Activated CD4-positive, alpha-beta T cell treated with anti-CD3 and anti-CD28 coated beads, Interleukin-2, amount 10 ng/mL, durations not matched to agents 24 days and 14 days (primary cell): ENCODE data around the gene COPRS. TPM values are rescaled to one million over a fixed set of nuclear protein-coding genes. Genes with fewer than 3 reads are reported as not detected.
A peak's percentile ranks its signal among the peaks of the same experiment; 100 is the strongest.

ENCODE experiments used
- DNase-seq: peaks from one replicate; pipeline ENCODE4 v3.0.0; 2022
- H3K27ac Mint-ChIP-seq: one replicate; pipeline ENCODE4 v1.8.0; 2022; ENCODE audit warnings: mild to moderate bottlenecking, mixed read lengths
- H3K27me3 Mint-ChIP-seq: one replicate; pipeline ENCODE4 v1.8.0; 2022; ENCODE audit warnings: mixed read lengths
- H3K36me3 Mint-ChIP-seq: one replicate; pipeline ENCODE4 v1.8.0; 2022; ENCODE audit warnings: low read depth, mild to moderate bottlenecking, mixed read lengths
- H3K4me1 Mint-ChIP-seq: one replicate; pipeline ENCODE4 v1.8.0; 2021; ENCODE audit warnings: mixed read lengths
- H3K4me3 Mint-ChIP-seq: one replicate; pipeline ENCODE4 v1.8.0; 2022; ENCODE audit warnings: mild to moderate bottlenecking, moderate library complexity, mixed read lengths
- H3K9me3 Mint-ChIP-seq: one replicate; pipeline ENCODE4 v1.8.0; 2021; ENCODE audit warnings: mixed read lengths
- intact Hi-C: fragments of 100-400 bp; cut with micrococcal nuclease; formaldehyde crosslinking; loops from one replicate; pipeline ENCODE4 v1.15.1; 2023
- total RNA-seq: library from RNA; stranded (reverse); gene quantifications from 2 replicates; pipeline ENCODE4 v1.2.3, GENCODE V29; 2022

Gene COPRS
- total RNA-seq, 1 donor from 2014 or later, result 67.9 TPM

- Mint-ChIP-seq H3K4me1 (no peaks in the 10 kb centered on the region), H3K4me3 (no peak overlapping the region), H3K36me3 (peaks cover 67% of the 10 kb centered on the region), H3K9me3 (no peaks in the 10 kb centered on the region), H3K27ac (no peak overlapping the region), H3K27me3 (no peaks in the 10 kb centered on the region)
- DNase-seq, result no peak
- intact Hi-C loops, result no loop called here
Measured at GRCh38 chr17:31869797-31870568, 10.9 kb upstream of the COPRS start.

- peaks cover 65% of the 10 kb centered on the region for H3K36me3 Mint-ChIP-seq
- no peak overlapping the region for H3K4me3 Mint-ChIP-seq
- no peaks in the 10 kb centered on the region for H3K27me3 Mint-ChIP-seq
- H3K9me3 Mint-ChIP-seq, result no peaks in the 10 kb centered on the region
- H3K4me1 Mint-ChIP-seq, result no peaks in the 10 kb centered on the region
- DNase-seq, result no peak
- intact Hi-C loops, result no loop called here
- no peak overlapping the region for H3K27ac Mint-ChIP-seq
Measured at GRCh38 chr17:31869031-31869430, 10.0 kb upstream of the COPRS start.

- DNase-seq, result no peak
- intact Hi-C loops, result loop anchor here (1.0 kb wide), 1 partner anchor 42 kb away; the partner anchor contains the start of gene UTP6
- peaks cover 26% of the 10 kb centered on the region for H3K36me3 Mint-ChIP-seq
- peak overlapping the region; percentile 81 for H3K4me3 Mint-ChIP-seq
- H3K27ac Mint-ChIP-seq, result peak overlapping the region; percentile 71
- H3K9me3 Mint-ChIP-seq, result no peaks in the 10 kb centered on the region
- no peaks in the 10 kb centered on the region for H3K27me3 Mint-ChIP-seq
- H3K4me1 Mint-ChIP-seq, result peaks cover 19% of the 10 kb centered on the region
Measured at GRCh38 chr17:31859487-31860008, 504 bp upstream of the COPRS start.

DNA sequence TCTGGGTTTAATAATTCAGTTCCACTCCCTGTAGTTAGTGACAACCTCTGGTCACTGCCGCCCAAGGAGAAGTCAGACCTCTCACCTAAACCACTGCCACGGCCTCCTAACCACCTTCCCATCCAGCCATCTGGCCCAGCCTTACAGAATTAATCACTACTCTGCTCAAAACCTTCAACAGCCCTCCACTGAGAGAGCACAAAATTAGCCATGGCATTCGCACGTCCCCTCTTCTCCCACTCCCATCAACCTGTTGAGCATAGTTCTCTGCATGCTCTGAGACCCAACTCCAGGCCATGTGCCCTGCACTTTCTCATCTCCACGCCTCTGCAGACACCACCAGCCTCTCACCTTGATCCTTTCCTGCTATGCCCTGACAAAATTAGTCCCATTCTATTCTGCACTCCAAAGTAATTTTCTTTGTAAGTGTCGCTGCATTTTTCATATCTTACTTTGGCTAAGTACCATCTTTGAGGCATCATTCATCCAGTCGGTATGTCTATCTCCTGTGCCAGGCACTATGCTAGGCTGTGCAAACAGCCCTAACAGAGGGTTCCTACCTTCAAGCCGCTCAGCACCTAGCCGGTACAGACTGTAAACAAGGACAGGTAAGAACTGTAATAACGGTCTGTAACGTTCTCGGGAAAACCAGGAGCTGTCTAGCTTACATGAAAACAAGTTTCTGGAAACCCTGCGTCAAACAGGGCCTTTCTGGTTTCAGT lies 963 bp downstream of the COPRS start:
- Mint-ChIP-seq H3K4me3 (peak overlapping the region; percentile 87), H3K27ac (peak overlapping the region; percentile 90), H3K36me3 (peaks cover 22% of the 10 kb centered on the region), H3K4me1 (peaks cover 19% of the 10 kb centered on the region), H3K9me3 (no peaks in the 10 kb centered on the region), H3K27me3 (no peaks in the 10 kb centered on the region)
- intact Hi-C loops, result no loop called here
- no peak for DNase-seq

DNA sequence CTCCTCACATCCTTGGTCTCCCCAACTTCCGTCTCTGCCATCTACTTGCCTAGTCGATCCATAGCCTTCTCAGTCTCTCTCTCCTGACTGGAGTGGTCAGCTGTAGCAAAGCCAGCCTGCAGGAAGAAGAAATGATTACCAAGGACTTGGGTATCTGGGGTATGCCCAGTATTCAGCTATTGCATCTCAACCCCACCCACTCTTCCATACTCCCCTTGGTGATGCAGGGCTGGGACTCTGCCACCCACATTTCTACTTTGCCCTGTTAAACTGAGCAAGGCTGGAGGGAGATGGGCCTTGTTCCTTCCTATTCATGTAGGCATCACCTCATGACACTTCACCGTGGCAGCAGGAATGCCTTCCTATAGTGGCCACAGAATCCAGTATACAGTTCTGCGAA lies 2.3 kb downstream of the COPRS start:
- no peaks in the 10 kb centered on the region for H3K27me3 Mint-ChIP-seq
- no peak overlapping the region for H3K27ac Mint-ChIP-seq
- H3K4me1 Mint-ChIP-seq, result peaks cover 19% of the 10 kb centered on the region
- intact Hi-C loops, result no loop called here
- DNase-seq, result no peak
- H3K9me3 Mint-ChIP-seq, result no peaks in the 10 kb centered on the region
- no peak overlapping the region for H3K4me3 Mint-ChIP-seq
- peaks cover 24% of the 10 kb centered on the region for H3K36me3 Mint-ChIP-seq

DNA sequence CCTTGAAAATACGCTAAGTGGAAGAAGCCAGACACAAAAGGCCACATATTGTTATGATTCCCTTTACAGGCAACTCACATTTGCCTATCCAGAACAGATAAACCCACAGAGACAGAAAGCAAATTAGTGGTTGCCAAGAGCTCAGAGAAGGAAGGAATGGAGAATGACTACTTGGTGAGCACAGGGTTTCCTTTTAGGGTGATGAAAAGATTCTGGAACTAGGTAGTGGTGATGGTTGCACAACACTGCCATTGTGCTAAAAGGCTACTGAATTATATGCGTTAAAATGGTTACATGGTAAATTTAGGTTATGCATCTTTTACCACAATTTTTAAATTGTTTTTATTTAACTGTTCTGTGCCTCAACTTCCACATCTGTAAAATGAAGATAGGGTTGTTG lies 4.4 kb downstream of the COPRS start:
- no peaks in the 10 kb centered on the region for H3K27me3 Mint-ChIP-seq
- H3K4me3 Mint-ChIP-seq, result no peak overlapping the region
- intact Hi-C loops, result no loop called here
- peaks cover 22% of the 10 kb centered on the region for H3K36me3 Mint-ChIP-seq
- peaks cover 16% of the 10 kb centered on the region for H3K4me1 Mint-ChIP-seq
- no peak for DNase-seq
- no peak overlapping the region for H3K27ac Mint-ChIP-seq
- H3K9me3 Mint-ChIP-seq, result no peaks in the 10 kb centered on the region

- Mint-ChIP-seq H3K9me3 (no peaks in the 10 kb centered on the region), H3K4me3 (no peak overlapping the region), H3K4me1 (peaks cover 12% of the 10 kb centered on the region), H3K36me3 (peaks cover 22% of the 10 kb centered on the region), H3K27ac (no peak overlapping the region), H3K27me3 (no peaks in the 10 kb centered on the region)
- intact Hi-C loops, result no loop called here
- DNase-seq, result no peak
Measured at GRCh38 chr17:31853911-31854470, 5.1 kb downstream of the COPRS start.

DNA sequence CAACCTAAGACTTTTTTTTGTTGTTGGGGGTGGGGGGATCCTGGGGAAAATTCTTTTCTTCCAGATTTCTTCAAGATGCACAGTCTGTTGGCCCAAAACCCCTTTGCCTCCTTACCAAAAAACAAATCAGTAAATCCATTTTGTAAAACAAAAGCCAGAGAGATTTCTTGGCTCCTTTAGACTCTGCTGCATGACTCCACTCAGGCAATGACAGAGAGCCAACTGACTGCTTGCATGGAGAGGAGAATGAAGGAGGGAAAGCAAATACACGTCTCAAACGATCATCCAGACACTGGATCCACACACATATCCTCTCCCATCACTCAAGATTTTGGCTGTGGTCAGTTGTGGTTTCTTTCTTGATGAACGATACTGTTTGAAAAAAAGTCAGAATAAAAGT lies 13.8 kb downstream of the COPRS start:
- Mint-ChIP-seq H3K27ac (no peak overlapping the region), H3K4me3 (no peak overlapping the region), H3K27me3 (peaks cover 6% of the 10 kb centered on the region), H3K36me3 (no peaks in the 10 kb centered on the region), H3K4me1 (no peaks in the 10 kb centered on the region), H3K9me3 (no peaks in the 10 kb centered on the region)
- no peak for DNase-seq
- intact Hi-C loops, result no loop called here

- Mint-ChIP-seq H3K27me3 (peaks cover 13% of the 10 kb centered on the region), H3K36me3 (no peaks in the 10 kb centered on the region), H3K4me3 (no peak overlapping the region), H3K27ac (no peak overlapping the region), H3K4me1 (no peaks in the 10 kb centered on the region), H3K9me3 (no peaks in the 10 kb centered on the region)
- DNase-seq, result no peak
- intact Hi-C loops, result loop anchor here (2.0 kb wide), 2 partner anchors 284 to 406 kb away; no protein-coding TSS in a partner anchor
Measured at GRCh38 chr17:31843070-31843745, 15.8 kb downstream of the COPRS start.

- Mint-ChIP-seq H3K9me3 (no peaks in the 10 kb centered on the region), H3K27me3 (peaks cover 17% of the 10 kb centered on the region)
Measured at GRCh38 chr17:31842195-31843069, 16.6 kb downstream of the COPRS start.

GRCh38 chr17:31841850-31842194 lies 17.2 kb downstream of the COPRS start:
- no peak overlapping the region for H3K4me3 Mint-ChIP-seq
- H3K4me1 Mint-ChIP-seq, result no peaks in the 10 kb centered on the region
- intact Hi-C loops, result loop anchor here (2.0 kb wide), 2 partner anchors 283 to 405 kb away; no protein-coding TSS in a partner anchor
- no peaks in the 10 kb centered on the region for H3K36me3 Mint-ChIP-seq
- DNase-seq, result no peak
- H3K27ac Mint-ChIP-seq, result no peak overlapping the region
- no peaks in the 10 kb centered on the region for H3K9me3 Mint-ChIP-seq
- H3K27me3 Mint-ChIP-seq, result peaks cover 17% of the 10 kb centered on the region

More at GRCh38 chr17:31842195-31843069, 16.6 kb downstream of the COPRS start:
- H3K27ac Mint-ChIP-seq, result no peak overlapping the region
- intact Hi-C loops, result loop anchor here (2.0 kb wide), 2 partner anchors 284 to 406 kb away; no protein-coding TSS in a partner anchor
- H3K4me3 Mint-ChIP-seq, result no peak overlapping the region
- DNase-seq, result peak; percentile 90
- H3K36me3 Mint-ChIP-seq, result no peaks in the 10 kb centered on the region
- H3K4me1 Mint-ChIP-seq, result no peaks in the 10 kb centered on the region

DNA sequence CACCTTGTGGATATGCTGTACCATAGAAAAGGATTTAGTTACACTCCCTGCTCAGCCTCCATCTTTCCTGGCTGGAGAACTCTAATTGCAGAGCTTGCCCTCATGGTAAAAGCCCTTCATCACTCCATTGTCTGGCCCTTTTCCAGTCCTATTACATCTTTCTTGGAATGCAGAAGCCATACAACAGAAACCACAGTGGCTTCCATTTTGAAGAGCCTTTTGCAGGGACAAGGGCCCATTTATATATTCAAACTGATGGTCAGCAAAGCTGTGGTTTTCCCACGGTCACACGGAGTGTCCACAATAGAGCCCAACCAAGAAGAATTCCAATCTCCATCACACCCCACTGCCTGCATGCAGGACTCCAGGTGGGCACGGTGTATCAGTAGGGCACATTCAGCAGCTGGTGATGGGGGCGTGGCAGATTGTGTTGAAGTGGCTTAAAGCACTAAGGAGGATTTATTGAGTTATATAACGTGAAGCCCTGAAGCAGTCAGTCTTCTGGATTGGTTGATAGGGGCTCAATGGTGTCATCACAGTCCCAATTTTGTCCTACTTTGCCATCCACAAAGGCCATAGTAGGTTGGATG lies 20.3 kb downstream of the COPRS start:
- Mint-ChIP-seq H3K36me3 (no peaks in the 10 kb centered on the region), H3K9me3 (no peaks in the 10 kb centered on the region), H3K27me3 (peaks cover 18% of the 10 kb centered on the region), H3K27ac (no peak overlapping the region), H3K4me3 (no peak overlapping the region), H3K4me1 (peaks cover 5% of the 10 kb centered on the region)
- intact Hi-C loops, result no loop called here
- DNase-seq, result no peak
